Brain pericyte (primary cell): ENCODE results near the gene WIPF3.
"Not testable (repeated sequence)": the region's sequence is repeated elsewhere in the genome, so short reads cannot be mapped to it uniquely, and the experiment has no call there.

ENCODE experiments used
- DNase-seq: peaks from one replicate; pipeline ENCODE4 v3.0.0-alpha.2; 2012; ENCODE audit warnings: low read depth, low spot score

The WIPF3 gene

GRCh38 chr7:29953726-29954347 is 147.5 kb downstream of the WIPF3 start:
- DNase-seq: no peak

GRCh38 chr7:29955075-29955792 is 148.9 kb downstream of the WIPF3 start:
- DNase-seq: no peak

GRCh38 chr7:29955799-29956486 is 149.6 kb downstream of the WIPF3 start:
- no peak for DNase-seq

- DNase-seq: no peak
Measured at GRCh38 chr7:29956487-29956836, 150.2 kb downstream of the WIPF3 start.

- no peak for DNase-seq
Measured at GRCh38 chr7:29957521-29958310, 151.4 kb downstream of the WIPF3 start.

- DNase-seq: no peak
Measured at GRCh38 chr7:29958667-29959358, 152.5 kb downstream of the WIPF3 start.

- DNase-seq: not testable (repeated sequence)
Measured at GRCh38 chr7:29961611-29962010, 155.3 kb downstream of the WIPF3 start.

- no peak for DNase-seq
Measured at GRCh38 chr7:29962035-29962434, 155.7 kb downstream of the WIPF3 start.

GRCh38 chr7:29965030-29965429 is 158.7 kb downstream of the WIPF3 start:
- DNase-seq: no peak
